PC-3 (cell line): ENCODE data around the gene SLC9A4. TPM values are rescaled to one million over a fixed set of nuclear protein-coding genes. Genes with fewer than 3 reads are reported as not detected.

ENCODE experiments used
- ATAC-seq: fragments of 200-7000 bp; cut with Tn5 transposase; 2 replicates; pipeline ENCODE4 v1.9.1; 2020; ENCODE audit warnings: mild to moderate bottlenecking, moderate library complexity
- BruUV-seq: library from RNA; stranded (reverse); fragments of 400-500 nt; replicated peaks from 2 replicates; lab custom pipeline; 2021; lab: Mats Ljungman, UMichigan
- CTCF ChIA-PET: fragments of 300-600 bp; sonication (Branson Sonifier 250); formaldehyde crosslinking; loops from one replicate; lab custom pipeline; 2022; ENCODE audit warnings: antibody characterized with exemption; lab: Charles Lee
- POLR2A ChIA-PET: fragments of 300-600 bp; sonication (Branson Sonifier 250); formaldehyde crosslinking; loops from one replicate; lab custom pipeline; 2022; ENCODE audit warnings: antibody characterized with exemption; ENCODE audit not compliant: unreplicated experiment; lab: Charles Lee
- DNase-seq: peaks from one replicate; pipeline ENCODE4 v3.0.0-alpha.2; 2015
- H2AFZ ChIP-seq: fragments of 300-600 bp; sonication (generic); 2 replicates; pipeline ENCODE4 v1.6.0; 2016; ENCODE audit warnings: antibody characterized with exemption, low read length
- H3F3A ChIP-seq: fragments of 300-600 bp; sonication (generic); one replicate; pipeline ENCODE4 v1.6.0; 2017; ENCODE audit warnings: antibody characterized with exemption, low read length, control low read depth, mild to moderate bottlenecking; ENCODE audit not compliant: unreplicated experiment
- H3K27ac ChIP-seq: fragments of 300-600 bp; sonication (generic); 2 replicates; pipeline ENCODE4 v1.5.1; 2016; ENCODE audit warnings: mild to moderate bottlenecking, low read length
- H3K27me3 ChIP-seq: fragments of 300-600 bp; sonication (generic); 2 replicates; pipeline ENCODE4 v1.6.1; 2016; ENCODE audit warnings: low read length, mixed read lengths
- H3K36me3 ChIP-seq: fragments of 300-600 bp; sonication (generic); 2 replicates; pipeline ENCODE4 v1.6.1; 2016; ENCODE audit warnings: low read depth, mixed run types, low read length, mixed read lengths
- H3K4me1 ChIP-seq: fragments of 300-600 bp; sonication (generic); 2 replicates; pipeline ENCODE4 v1.5.1; 2016; ENCODE audit warnings: low read length; ENCODE audit not compliant: insufficient read depth
- H3K4me2 ChIP-seq: fragments of 300-600 bp; sonication (generic); 2 replicates; pipeline ENCODE4 v1.6.0; 2016; ENCODE audit warnings: low read length
- H3K4me3 ChIP-seq: fragments of 300-600 bp; sonication (generic); 2 replicates; pipeline ENCODE4 v1.5.1; 2016; ENCODE audit warnings: mild to moderate bottlenecking, low read length, mixed read lengths
- H3K79me2 ChIP-seq: fragments of 300-600 bp; sonication (generic); 2 replicates; pipeline ENCODE4 v1.6.1; 2017; ENCODE audit warnings: low read length, mixed read lengths
- H3K9ac ChIP-seq: fragments of 300-600 bp; sonication (generic); 2 replicates; pipeline ENCODE4 v1.6.0; 2016; ENCODE audit warnings: mild to moderate bottlenecking, low read length
- H3K9me2 ChIP-seq: fragments of 300-600 bp; sonication (generic); replicated peaks from 2 replicates; pipeline ENCODE4 v1.6.1; 2016; ENCODE audit warnings: mixed run types, low read length, mixed read lengths
- H3K9me3 ChIP-seq: fragments of 300-600 bp; sonication (generic); 2 replicates; pipeline ENCODE4 v1.6.1; 2016; ENCODE audit warnings: low read length, mixed read lengths
- H4K20me1 ChIP-seq: fragments of 300-600 bp; sonication (generic); 2 replicates; pipeline ENCODE4 v1.6.1; 2016; ENCODE audit warnings: low read length, mixed read lengths
- EZH2 ChIP-seq: fragments of 300-600 bp; sonication (generic); IDR thresholded peaks from one replicate; pipeline ENCODE4 v1.6.1; 2017; ENCODE audit warnings: antibody characterized with exemption, mild to moderate bottlenecking, low read length; ENCODE audit not compliant: unreplicated experiment
- EZH2phosphoT487 ChIP-seq: fragments of 300-600 bp; sonication (generic); IDR thresholded peaks from 2 replicates; pipeline ENCODE4 v1.6.1; 2018; ENCODE audit warnings: mild to moderate bottlenecking, antibody characterized with exemption, low read length, borderline replicate concordance
- intact Hi-C: fragments of 100-400 bp; cut with micrococcal nuclease; formaldehyde crosslinking; loops from 2 replicates; pipeline ENCODE4 v1.9.0; 2023
- total RNA-seq: library from RNA; depleted of rRNA; stranded (reverse); fragments of >200 nt; gene quantifications from 2 replicates; pipeline ENCODE4 v1.2.3, GENCODE V29; 2014
- TF ChIP-seq, protein P1 (sequence below): fragments of 300-600 bp; sonication (generic); conservative IDR thresholded peaks from 2 replicates; pipeline ENCODE4 v1.5.1; 2017; ENCODE audit warnings: antibody characterized with exemption, low read depth, mild to moderate bottlenecking, low read length

The SLC9A4 gene
- total RNA-seq, 1 experiment from 2014 or later = 0.04 TPM

DNA sequence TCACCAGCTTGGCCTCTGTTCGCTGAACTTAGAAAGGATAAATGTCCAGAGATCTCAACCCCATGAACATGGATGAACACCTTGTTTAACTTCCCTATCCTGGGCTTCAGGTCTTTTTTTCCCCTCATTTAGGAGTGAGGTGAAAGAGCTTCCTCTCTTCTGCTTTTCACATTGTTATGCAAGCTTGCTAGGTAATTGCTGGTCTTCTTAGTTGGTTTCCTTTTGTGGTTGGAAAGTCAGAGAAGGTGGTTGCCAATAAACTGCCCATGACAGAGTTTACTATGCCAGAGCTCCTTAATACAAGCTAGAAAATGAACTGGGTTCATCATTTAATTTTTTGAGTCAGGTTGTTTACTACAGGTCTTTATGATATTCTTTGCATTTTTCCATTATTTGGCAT, 16.6 kb downstream of the SLC9A4 start:
- Histone ChIP-seq H3K9ac (no peak overlapping the region), H3K27me3 (no peaks in the 10 kb centered on the region), H3F3A (no peaks in the 10 kb centered on the region), H3K4me2 (no peak overlapping the region), H3K36me3 (no peaks in the 10 kb centered on the region), H3K27ac (no peak overlapping the region), H3K79me2 (no peaks in the 10 kb centered on the region), H4K20me1 (no peaks in the 10 kb centered on the region), H3K4me3 (no peak overlapping the region), H2AFZ (no peak overlapping the region), H3K9me2 (no peaks in the 10 kb centered on the region), H3K9me3 (no peaks in the 10 kb centered on the region), H3K4me1 (peaks cover 14% of the 10 kb centered on the region)
- TF ChIP-seq, protein P1, sequence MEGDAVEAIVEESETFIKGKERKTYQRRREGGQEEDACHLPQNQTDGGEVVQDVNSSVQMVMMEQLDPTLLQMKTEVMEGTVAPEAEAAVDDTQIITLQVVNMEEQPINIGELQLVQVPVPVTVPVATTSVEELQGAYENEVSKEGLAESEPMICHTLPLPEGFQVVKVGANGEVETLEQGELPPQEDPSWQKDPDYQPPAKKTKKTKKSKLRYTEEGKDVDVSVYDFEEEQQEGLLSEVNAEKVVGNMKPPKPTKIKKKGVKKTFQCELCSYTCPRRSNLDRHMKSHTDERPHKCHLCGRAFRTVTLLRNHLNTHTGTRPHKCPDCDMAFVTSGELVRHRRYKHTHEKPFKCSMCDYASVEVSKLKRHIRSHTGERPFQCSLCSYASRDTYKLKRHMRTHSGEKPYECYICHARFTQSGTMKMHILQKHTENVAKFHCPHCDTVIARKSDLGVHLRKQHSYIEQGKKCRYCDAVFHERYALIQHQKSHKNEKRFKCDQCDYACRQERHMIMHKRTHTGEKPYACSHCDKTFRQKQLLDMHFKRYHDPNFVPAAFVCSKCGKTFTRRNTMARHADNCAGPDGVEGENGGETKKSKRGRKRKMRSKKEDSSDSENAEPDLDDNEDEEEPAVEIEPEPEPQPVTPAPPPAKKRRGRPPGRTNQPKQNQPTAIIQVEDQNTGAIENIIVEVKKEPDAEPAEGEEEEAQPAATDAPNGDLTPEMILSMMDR = no peak
- TF ChIP-seq EZH2 = no peak
- no peak for TF ChIP-seq EZH2phosphoT487
- DNase-seq (peak; percentile 29), ATAC-seq (no peak)
- ChIA-PET CTCF (no interaction called here), POLR2A (no interaction called here)
- no TSS peak for BruUV-seq
- intact Hi-C loops = no loop called here

DNA sequence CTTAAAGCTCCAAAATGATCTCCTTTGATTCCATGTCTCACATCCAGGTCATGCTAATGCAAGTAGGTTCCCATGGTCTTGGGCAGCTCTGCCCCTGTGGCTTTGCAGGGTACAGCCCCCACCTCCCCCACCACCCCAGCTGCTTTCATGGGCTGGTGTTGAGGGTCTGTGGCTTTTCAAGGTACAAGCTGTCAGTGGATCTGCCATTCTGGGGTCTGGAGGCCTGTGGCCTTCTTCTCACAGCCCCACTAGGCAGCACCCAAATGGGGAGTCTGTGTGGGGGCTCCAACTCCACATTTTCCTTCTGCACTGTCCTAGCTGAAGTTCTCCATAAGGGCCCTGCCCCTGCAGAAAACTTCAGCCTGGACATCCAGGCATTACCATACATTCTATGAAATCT, 19.0 kb downstream of the SLC9A4 start:
- no peaks in the 10 kb centered on the region for H3K36me3 ChIP-seq
- no peaks in the 10 kb centered on the region for H3K79me2 ChIP-seq
- no TSS peak for BruUV-seq
- intact Hi-C loops = no loop called here
- H3K4me3 ChIP-seq = no peak overlapping the region
- H3F3A ChIP-seq = no peaks in the 10 kb centered on the region
- H4K20me1 ChIP-seq = no peaks in the 10 kb centered on the region
- DNase-seq (no peak), ATAC-seq (no peak)
- H3K4me1 ChIP-seq = peaks cover 11% of the 10 kb centered on the region
- ChIA-PET POLR2A (no interaction called here), CTCF (no interaction called here)
- H3K27ac ChIP-seq = no peak overlapping the region
- no peaks in the 10 kb centered on the region for H3K9me2 ChIP-seq
- no peaks in the 10 kb centered on the region for H3K27me3 ChIP-seq
- TF ChIP-seq EZH2phosphoT487 = no peak
- no peak overlapping the region for H3K4me2 ChIP-seq
- no peak overlapping the region for H2AFZ ChIP-seq
- H3K9me3 ChIP-seq = no peaks in the 10 kb centered on the region
- no peak overlapping the region for H3K9ac ChIP-seq

DNA sequence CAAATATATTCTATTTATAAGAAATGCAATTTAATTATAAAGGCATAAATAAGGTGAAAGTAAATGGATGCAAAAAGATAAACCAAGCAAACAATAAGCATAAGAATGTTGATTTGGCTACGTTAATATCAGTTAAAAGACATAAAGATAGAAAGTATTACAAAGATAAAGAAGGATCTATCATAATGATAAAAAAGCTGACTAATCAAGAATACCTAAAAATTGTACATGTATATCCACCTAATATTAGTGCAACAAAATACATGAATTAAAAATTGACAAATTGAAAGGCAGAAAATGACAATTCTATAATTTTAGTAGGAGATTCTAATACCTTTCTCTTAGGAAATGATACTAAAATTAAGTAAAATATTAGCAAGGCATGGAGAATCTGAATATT, 21.5 kb downstream of the SLC9A4 start:
- ATAC-seq (no peak), DNase-seq (no peak)
- Histone ChIP-seq H3K27ac (no peak overlapping the region), H3K4me3 (no peak overlapping the region), H3K9me2 (no peaks in the 10 kb centered on the region), H3K9me3 (no peaks in the 10 kb centered on the region), H3K79me2 (no peaks in the 10 kb centered on the region), H3K27me3 (no peaks in the 10 kb centered on the region), H3K4me1 (no peaks in the 10 kb centered on the region), H3K36me3 (no peaks in the 10 kb centered on the region), H3F3A (no peaks in the 10 kb centered on the region), H2AFZ (no peak overlapping the region), H3K4me2 (no peak overlapping the region), H4K20me1 (no peaks in the 10 kb centered on the region), H3K9ac (no peak overlapping the region)
- TF ChIP-seq, protein P1 = no peak
- TF ChIP-seq EZH2phosphoT487 (no peak), EZH2 (no peak)
- CTCF ChIA-PET = no interaction called here
- intact Hi-C loops = no loop called here
- no TSS peak for BruUV-seq
- POLR2A ChIA-PET = no interaction called here
